Mesodermal cell (in vitro differentiated cells): ENCODE data around the gene TUNAR.
"Not testable (repeated sequence)": the region's sequence is repeated elsewhere in the genome, so short reads cannot be mapped to it uniquely, and the experiment has no call there.

Experiments used
- H3K27ac ChIP-seq: 2 replicates; pipeline ENCODE4 v1.7.0; 2013; ENCODE audit warnings: mild to moderate bottlenecking, low read depth, low read length, moderate library complexity; ENCODE audit not compliant: severe bottlenecking
- H3K36me3 ChIP-seq: 2 replicates; pipeline ENCODE4 v1.7.1; 2013; ENCODE audit warnings: mild to moderate bottlenecking, low read length, moderate library complexity; ENCODE audit not compliant: control insufficient read depth, insufficient read depth
- H3K4me1 ChIP-seq: one replicate; pipeline ENCODE4 v1.7.1; 2013; ENCODE audit warnings: mild to moderate bottlenecking, low read length; ENCODE audit not compliant: insufficient read depth, control insufficient read depth, poor library complexity, severe bottlenecking
- H3K4me3 ChIP-seq: 2 replicates; pipeline ENCODE4 v1.7.0; 2013; ENCODE audit warnings: low read length, control low read depth, mild to moderate bottlenecking; ENCODE audit not compliant: insufficient read depth, poor library complexity, severe bottlenecking; ENCODE audit errors: extremely low read depth
- H3K9me3 ChIP-seq: 2 replicates; pipeline ENCODE4 v1.7.1; 2013; ENCODE audit warnings: mild to moderate bottlenecking, low read length, moderate library complexity; ENCODE audit not compliant: control insufficient read depth
- WGBS, 2 experiments: methylation state at CpG; one replicate each; pipeline ENCODE4 v1.1.5; 2013; ENCODE audit warnings: missing lambda C conversion rate in 2 of 2; ENCODE audit not compliant: insufficient coverage in 2 of 2; 5-methylcytosine and 5-hydroxymethylcytosine counted together

TUNAR gene

GRCh38 chr14:95961481-95961880 is 84.8 kb downstream of the TUNAR start:
- H3K36me3 ChIP-seq, result no peaks in the 10 kb centered on the region
- H3K27ac ChIP-seq, result no peak overlapping the region
- H3K4me3 ChIP-seq, result no peak overlapping the region
- H3K4me1 ChIP-seq, result peaks cover 8% of the 10 kb centered on the region
- H3K9me3 ChIP-seq, result no peaks in the 10 kb centered on the region

GRCh38 chr14:95964901-95965300 is 88.3 kb downstream of the TUNAR start:
- H3K9me3 ChIP-seq, result no peaks in the 10 kb centered on the region
- no peaks in the 10 kb centered on the region for H3K36me3 ChIP-seq
- no peak overlapping the region for H3K4me3 ChIP-seq
- peaks cover 8% of the 10 kb centered on the region for H3K4me1 ChIP-seq
- 100% methylated on average over 1 of the region's 2 CpGs; no CpG with 5 or more reads in 1 of the 2 experiments for WGBS, 2 experiments
- no peak overlapping the region for H3K27ac ChIP-seq

- 61 to 63% methylated on average over 4 of the region's 4 CpGs for WGBS, 2 experiments
- H3K27ac ChIP-seq, H3K36me3 ChIP-seq, H3K4me3 ChIP-seq, H3K4me1 ChIP-seq, H3K9me3 ChIP-seq: not testable (repeated sequence)
Measured at GRCh38 chr14:95968048-95968447, 91.4 kb downstream of the TUNAR start.
